HEK293 (cell line): ENCODE data around the gene MYO1D.

Experiments
- HOXA7 ChIP-seq: sonication (generic); formaldehyde crosslinking; IDR thresholded peaks from 2 replicates; pipeline ENCODE4 v1.8.1; 2022; ENCODE audit warnings: missing genetic modification reagents, borderline replicate concordance
- PATZ1 ChIP-seq: fragments of 450-650 bp; formaldehyde crosslinking; IDR thresholded peaks from 2 replicates; pipeline ENCODE4 v1.5.1; 2016; ENCODE audit warnings: missing biosample characterization, missing genetic modification characterization
- PRDM4 ChIP-seq: fragments of 450-650 bp; formaldehyde crosslinking; IDR thresholded peaks from 2 replicates; pipeline ENCODE4 v1.5.1; 2017; ENCODE audit warnings: missing biosample characterization, missing genetic modification characterization
- SP2 ChIP-seq: fragments of 450-650 bp; formaldehyde crosslinking; IDR thresholded peaks from 2 replicates; pipeline ENCODE4 v1.5.1; 2016; ENCODE audit warnings: missing biosample characterization, missing genetic modification characterization
- TCF7L2 ChIP-seq: IDR thresholded peaks from 2 replicates; pipeline ENCODE4 v1.6.1; 2011; ENCODE audit warnings: low read depth, mild to moderate bottlenecking, inconsistent platforms, low read length, moderate library complexity, borderline replicate concordance
- ZBTB17 ChIP-seq: fragments of 450-650 bp; formaldehyde crosslinking; IDR thresholded peaks from 2 replicates; pipeline ENCODE4 v1.5.1; 2016; ENCODE audit warnings: missing biosample characterization, missing genetic modification characterization
- ZBTB7A ChIP-seq: fragments of 450-650 bp; formaldehyde crosslinking; IDR thresholded peaks from 2 replicates; pipeline ENCODE4 v1.5.1; 2016; ENCODE audit warnings: low read depth, missing biosample characterization, missing genetic modification characterization
- ZNF175 ChIP-seq: fragments of 450-650 bp; formaldehyde crosslinking; IDR thresholded peaks from 2 replicates; pipeline ENCODE4 v1.5.1; 2016; ENCODE audit warnings: missing biosample characterization, missing genetic modification characterization
- ZNF311 ChIP-seq: fragments of 450-650 bp; formaldehyde crosslinking; IDR thresholded peaks from 2 replicates; pipeline ENCODE4 v1.5.1; 2017; ENCODE audit warnings: missing biosample characterization, missing genetic modification characterization, borderline replicate concordance
- ZNF548 ChIP-seq: fragments of 450-650 bp; formaldehyde crosslinking; IDR thresholded peaks from 2 replicates; pipeline ENCODE4 v1.5.1; 2016; ENCODE audit warnings: missing biosample characterization, missing genetic modification characterization
- ZNF558 ChIP-seq: fragments of 450-650 bp; formaldehyde crosslinking; IDR thresholded peaks from 2 replicates; pipeline ENCODE4 v1.5.1; 2016; ENCODE audit warnings: missing biosample characterization, missing genetic modification characterization
- ZSCAN30 ChIP-seq: fragments of 450-650 bp; IDR thresholded peaks from 2 replicates; pipeline ENCODE4 v1.5.1; 2018; ENCODE audit warnings: missing biosample characterization, mild to moderate bottlenecking, missing genetic modification characterization, moderate library complexity
- TF ChIP-seq, protein P1 (sequence below): fragments of 450-650 bp; formaldehyde crosslinking; IDR thresholded peaks from 2 replicates; pipeline ENCODE4 v1.5.1; 2016; ENCODE audit warnings: missing biosample characterization, missing genetic modification characterization
- TF ChIP-seq, protein P2 (sequence below): fragments of 450-650 bp; formaldehyde crosslinking; IDR thresholded peaks from 2 replicates; pipeline ENCODE4 v1.5.1; 2017; ENCODE audit warnings: missing biosample characterization, missing genetic modification characterization

DNA sequence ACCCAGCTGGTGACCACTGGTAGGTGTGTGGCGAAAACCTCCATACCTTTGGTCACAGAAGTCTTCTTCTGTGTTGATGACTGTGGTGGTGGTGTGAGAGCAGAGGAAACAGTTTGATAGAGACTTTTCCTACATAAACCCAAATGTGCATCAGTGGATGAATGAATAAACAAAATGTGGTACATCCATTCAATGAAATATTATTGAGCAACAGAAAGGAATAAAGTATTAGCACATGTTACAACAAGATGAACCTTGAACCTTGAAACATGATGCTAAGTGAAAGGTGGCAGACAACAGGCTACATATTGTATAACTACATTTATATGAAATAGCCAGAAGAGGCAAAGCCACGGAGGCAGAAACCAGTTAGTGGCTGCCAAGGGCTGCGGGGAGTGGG, 374.9 kb downstream of the MYO1D start:
- TF ChIP-seq ZNF175 (tag by site-specific recombination) (no peak), HOXA7 (no peak), ZNF558 (tag by site-specific recombination) (no peak), PATZ1 (tag by site-specific recombination) (no peak), ZNF311 (no peak), ZBTB17 (tag by site-specific recombination) (no peak), ZSCAN30 (no peak), TCF7L2 (no peak), ZNF548 (tag by site-specific recombination) (no peak), SP2 (tag by site-specific recombination) (no peak), PRDM4 (tag by site-specific recombination) (no peak), ZBTB7A (tag by site-specific recombination) (no peak)
- TF ChIP-seq, protein P1, sequence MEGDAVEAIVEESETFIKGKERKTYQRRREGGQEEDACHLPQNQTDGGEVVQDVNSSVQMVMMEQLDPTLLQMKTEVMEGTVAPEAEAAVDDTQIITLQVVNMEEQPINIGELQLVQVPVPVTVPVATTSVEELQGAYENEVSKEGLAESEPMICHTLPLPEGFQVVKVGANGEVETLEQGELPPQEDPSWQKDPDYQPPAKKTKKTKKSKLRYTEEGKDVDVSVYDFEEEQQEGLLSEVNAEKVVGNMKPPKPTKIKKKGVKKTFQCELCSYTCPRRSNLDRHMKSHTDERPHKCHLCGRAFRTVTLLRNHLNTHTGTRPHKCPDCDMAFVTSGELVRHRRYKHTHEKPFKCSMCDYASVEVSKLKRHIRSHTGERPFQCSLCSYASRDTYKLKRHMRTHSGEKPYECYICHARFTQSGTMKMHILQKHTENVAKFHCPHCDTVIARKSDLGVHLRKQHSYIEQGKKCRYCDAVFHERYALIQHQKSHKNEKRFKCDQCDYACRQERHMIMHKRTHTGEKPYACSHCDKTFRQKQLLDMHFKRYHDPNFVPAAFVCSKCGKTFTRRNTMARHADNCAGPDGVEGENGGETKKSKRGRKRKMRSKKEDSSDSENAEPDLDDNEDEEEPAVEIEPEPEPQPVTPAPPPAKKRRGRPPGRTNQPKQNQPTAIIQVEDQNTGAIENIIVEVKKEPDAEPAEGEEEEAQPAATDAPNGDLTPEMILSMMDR (tag by site-specific recombination), result no peak
- TF ChIP-seq, protein P2, sequence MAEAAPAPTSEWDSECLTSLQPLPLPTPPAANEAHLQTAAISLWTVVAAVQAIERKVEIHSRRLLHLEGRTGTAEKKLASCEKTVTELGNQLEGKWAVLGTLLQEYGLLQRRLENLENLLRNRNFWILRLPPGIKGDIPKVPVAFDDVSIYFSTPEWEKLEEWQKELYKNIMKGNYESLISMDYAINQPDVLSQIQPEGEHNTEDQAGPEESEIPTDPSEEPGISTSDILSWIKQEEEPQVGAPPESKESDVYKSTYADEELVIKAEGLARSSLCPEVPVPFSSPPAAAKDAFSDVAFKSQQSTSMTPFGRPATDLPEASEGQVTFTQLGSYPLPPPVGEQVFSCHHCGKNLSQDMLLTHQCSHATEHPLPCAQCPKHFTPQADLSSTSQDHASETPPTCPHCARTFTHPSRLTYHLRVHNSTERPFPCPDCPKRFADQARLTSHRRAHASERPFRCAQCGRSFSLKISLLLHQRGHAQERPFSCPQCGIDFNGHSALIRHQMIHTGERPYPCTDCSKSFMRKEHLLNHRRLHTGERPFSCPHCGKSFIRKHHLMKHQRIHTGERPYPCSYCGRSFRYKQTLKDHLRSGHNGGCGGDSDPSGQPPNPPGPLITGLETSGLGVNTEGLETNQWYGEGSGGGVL (tag by site-specific recombination), result no peak
